ENCODE measurements around the gene SCFD2. TPM values are rescaled to one million over a fixed set of nuclear protein-coding genes. Genes with fewer than 3 reads are reported as not detected.

The SCFD2 gene
- total and polyA plus RNA-seq, 2 experiments from 2014 or later, result 30.7 to 33.2 TPM

- Histone ChIP-seq H4K20me1 (ENCODE audit: insufficient read depth) (no peaks in the 10 kb centered on the region), H3K4me1 (ENCODE audit: insufficient read depth) (peaks cover 16% of the 10 kb centered on the region; the same call in 1 of the 2 replicates), H2AFZ (no peak overlapping the region), H3F3A (ENCODE audit: insufficient read depth) (no peaks in the 10 kb centered on the region), H3K4me3 (no peak overlapping the region), H3K79me2 (ENCODE audit: insufficient read depth) (no peaks in the 10 kb centered on the region), H3K36me3 (ENCODE audit: low read depth) (no peaks in the 10 kb centered on the region), H3K9ac (no peak overlapping the region), H3K4me2 (ENCODE audit: unreplicated experiment) (no peak overlapping the region), H3K27ac (no peak overlapping the region), H3K9me2 (ENCODE audit: insufficient read depth) (no peaks in the 10 kb centered on the region), H3K27me3 (replicated peaks; ENCODE audit: insufficient read depth) (no peaks in the 10 kb centered on the region), H3K9me3 (ENCODE audit: low read depth) (no peaks in the 10 kb centered on the region)
- peak; percentile 21 for DNase-seq
- 12 to 14% methylated on average over 2 of the region's 2 CpGs for WGBS, 2 experiments (ENCODE audit: low coverage in 1 of 2, low lambda C conversion rate in 2 of 2, missing lambda C conversion rate in 2 of 2)
- in situ Hi-C loops (cut with MboI), result no loop called here
- TF ChIP-seq EZH2 (IDR thresholded peaks at IDR 0.05; ENCODE audit: insufficient read depth, poor library complexity, severe bottlenecking) (no peak), EZH2phosphoT487 (IDR thresholded peaks at IDR 0.05; ENCODE audit: insufficient read depth, low read depth) (no peak)
These were observed 237.0 kb downstream of the SCFD2 start for GRCh38 chr4:53128706-53129357.

GRCh38 chr4:53128231-53128630 is 237.6 kb downstream of the SCFD2 start:
- no peak overlapping the region for H2AFZ ChIP-seq
- in situ Hi-C loops (cut with MboI), result no loop called here
- no peaks in the 10 kb centered on the region for H4K20me1 ChIP-seq (ENCODE audit: insufficient read depth)
- no peaks in the 10 kb centered on the region for H3F3A ChIP-seq (ENCODE audit: insufficient read depth)
- H3K9me2 ChIP-seq (ENCODE audit: insufficient read depth), result no peaks in the 10 kb centered on the region
- 0 out of 2 replicates have a peak, but pooled peaks cover under 1% of the 10 kb centered on the region for H3K79me2 ChIP-seq (ENCODE audit: insufficient read depth)
- no peaks in the 10 kb centered on the region for H3K36me3 ChIP-seq (ENCODE audit: low read depth)
- H3K27ac ChIP-seq, result no peak overlapping the region
- H3K4me1 ChIP-seq (ENCODE audit: insufficient read depth), result peaks cover 16% of the 10 kb centered on the region; the same call in 1 of the 2 replicates
- TF ChIP-seq EZH2phosphoT487 (IDR thresholded peaks at IDR 0.05; ENCODE audit: insufficient read depth, low read depth), result no peak
- no peak for TF ChIP-seq EZH2 (IDR thresholded peaks at IDR 0.05; ENCODE audit: insufficient read depth, poor library complexity, severe bottlenecking)
- WGBS, 2 experiments (ENCODE audit: low coverage in 1 of 2, low lambda C conversion rate in 2 of 2, missing lambda C conversion rate in 2 of 2), result 53 to 59% methylated on average over 4 of the region's 4 CpGs
- no peak overlapping the region for H3K9ac ChIP-seq
- H3K27me3 ChIP-seq (replicated peaks; ENCODE audit: insufficient read depth), result no peaks in the 10 kb centered on the region
- peak; percentile 38 for DNase-seq
- H3K4me2 ChIP-seq (ENCODE audit: unreplicated experiment), result no peak overlapping the region
- H3K9me3 ChIP-seq (ENCODE audit: low read depth), result no peaks in the 10 kb centered on the region
- H3K4me3 ChIP-seq, result no peak overlapping the region

- Histone ChIP-seq H3K4me2 (ENCODE audit: unreplicated experiment) (no peak overlapping the region), H3K27me3 (replicated peaks; ENCODE audit: insufficient read depth) (no peaks in the 10 kb centered on the region), H3K79me2 (ENCODE audit: insufficient read depth) (0 out of 2 replicates have a peak, but pooled peaks cover 4% of the 10 kb centered on the region), H3K4me1 (ENCODE audit: insufficient read depth) (peaks cover 12% of the 10 kb centered on the region; the same call in 1 of the 2 replicates), H3K9ac (no peak overlapping the region), H3K36me3 (ENCODE audit: low read depth) (no peaks in the 10 kb centered on the region), H2AFZ (no peak overlapping the region), H3K9me2 (ENCODE audit: insufficient read depth) (no peaks in the 10 kb centered on the region), H3F3A (ENCODE audit: insufficient read depth) (no peaks in the 10 kb centered on the region), H3K27ac (no peak overlapping the region), H3K4me3 (no peak overlapping the region), H3K9me3 (ENCODE audit: low read depth) (no peaks in the 10 kb centered on the region), H4K20me1 (ENCODE audit: insufficient read depth) (no peaks in the 10 kb centered on the region)
- 74 to 76% methylated on average over 5 of the region's 5 CpGs for WGBS, 2 experiments (ENCODE audit: low coverage in 1 of 2, low lambda C conversion rate in 2 of 2, missing lambda C conversion rate in 2 of 2)
- in situ Hi-C loops (cut with MboI), result no loop called here
- TF ChIP-seq EZH2 (IDR thresholded peaks at IDR 0.05; ENCODE audit: insufficient read depth, poor library complexity, severe bottlenecking) (no peak), EZH2phosphoT487 (IDR thresholded peaks at IDR 0.05; ENCODE audit: insufficient read depth, low read depth) (no peak)
- no peak for DNase-seq
These were observed 238.5 kb downstream of the SCFD2 start for GRCh38 chr4:53127365-53127764.

- Histone ChIP-seq H2AFZ (no peak overlapping the region), H3K9me2 (ENCODE audit: insufficient read depth) (no peaks in the 10 kb centered on the region), H3K4me3 (no peak overlapping the region), H3K4me1 (ENCODE audit: insufficient read depth) (peaks cover 8% of the 10 kb centered on the region; the same call in 1 of the 2 replicates), H4K20me1 (ENCODE audit: insufficient read depth) (no peaks in the 10 kb centered on the region), H3K27ac (no peak overlapping the region), H3F3A (ENCODE audit: insufficient read depth) (no peaks in the 10 kb centered on the region), H3K79me2 (ENCODE audit: insufficient read depth) (0 out of 2 replicates have a peak, but pooled peaks cover 8% of the 10 kb centered on the region), H3K27me3 (replicated peaks; ENCODE audit: insufficient read depth) (no peaks in the 10 kb centered on the region), H3K4me2 (ENCODE audit: unreplicated experiment) (no peak overlapping the region), H3K9me3 (ENCODE audit: low read depth) (no peaks in the 10 kb centered on the region), H3K36me3 (ENCODE audit: low read depth) (no peaks in the 10 kb centered on the region), H3K9ac (no peak overlapping the region)
- DNase-seq, result no peak
- WGBS, 2 experiments (ENCODE audit: low coverage in 1 of 2, low lambda C conversion rate in 2 of 2, missing lambda C conversion rate in 2 of 2), result 84 to 89% methylated on average over 5 of the region's 5 CpGs
- in situ Hi-C loops (cut with MboI), result no loop called here
- TF ChIP-seq EZH2phosphoT487 (IDR thresholded peaks at IDR 0.05; ENCODE audit: insufficient read depth, low read depth) (no peak), EZH2 (IDR thresholded peaks at IDR 0.05; ENCODE audit: insufficient read depth, poor library complexity, severe bottlenecking) (no peak)
These were observed 239.8 kb downstream of the SCFD2 start for GRCh38 chr4:53126099-53126498.
